Measurements from ENCODE around the gene LSM12.
A peak's percentile ranks its signal among the peaks of the same experiment; 100 is the strongest.
"Not testable (repeated sequence)": the region's sequence is repeated elsewhere in the genome, so short reads cannot be mapped to it uniquely, and the experiment has no call there.

LSM12 gene

GRCh38 chr17:44075598-44076293 is 9.3 kb upstream of the LSM12 start:
- no peak for DNase-seq

GRCh38 chr17:44074911-44075285 is 8.4 kb upstream of the LSM12 start:
- no peak for DNase-seq

- DNase-seq: no peak
Observed at GRCh38 chr17:44074231-44074910, 7.9 kb upstream of the LSM12 start.

GRCh38 chr17:44071772-44072171 is 5.3 kb upstream of the LSM12 start:
- DNase-seq: peak; percentile 8

GRCh38 chr17:44071198-44071520 is 4.7 kb upstream of the LSM12 start:
- no peak for DNase-seq

- peak; percentile 97 for DNase-seq
Observed at GRCh38 chr17:44070455-44071197, 4.2 kb upstream of the LSM12 start, which contains the start of gene G6PC3. G6PC3 (plus strand) TSS chr17:44070735; CDS start chr17:44070966, 231 bp downstream.

GRCh38 chr17:44069974-44070454 is 3.5 kb upstream of the LSM12 start:
- peak; percentile 56 for DNase-seq

- DNase-seq: no peak
Observed at GRCh38 chr17:44067545-44067940, 1.1 kb upstream of the LSM12 start.

GRCh38 chr17:44065668-44066203 is 735 bp downstream of the LSM12 start:
- DNase-seq: no peak

- DNase-seq: no peak
Observed at GRCh38 chr17:44063704-44064639, 2.5 kb downstream of the LSM12 start.

GRCh38 chr17:44062871-44063270 is 3.6 kb downstream of the LSM12 start:
- no peak for DNase-seq

GRCh38 chr17:44061446-44061845 is 5.0 kb downstream of the LSM12 start:
- DNase-seq: no peak

- DNase-seq: no peak
Observed at GRCh38 chr17:44059101-44059892, 7.2 kb downstream of the LSM12 start.

GRCh38 chr17:44053125-44053872 is 13.2 kb downstream of the LSM12 start:
- peak; percentile 22 for DNase-seq

- DNase-seq: no peak
Observed at GRCh38 chr17:44049294-44050060, 17.0 kb downstream of the LSM12 start.

- DNase-seq: not testable (repeated sequence)
Observed at GRCh38 chr17:44046893-44047292, 19.6 kb downstream of the LSM12 start.

- DNase-seq: no peak
Observed at GRCh38 chr17:44045486-44045885, 21.0 kb downstream of the LSM12 start.

- DNase-seq: no peak
Observed at GRCh38 chr17:44044071-44044470, 22.4 kb downstream of the LSM12 start.

- no peak for DNase-seq
Observed at GRCh38 chr17:44043272-44043696, 23.2 kb downstream of the LSM12 start.

Data from DMS79 (cell line).